ENCODE data around the gene SUGT1. TPM values are rescaled to one million over a fixed set of nuclear protein-coding genes. Genes with fewer than 3 reads are reported as not detected.
A peak's percentile ranks its signal among the peaks of the same experiment; 100 is the strongest.

The SUGT1 gene
- total RNA-seq, 3 donors from 2014 or later = 24.6 to 40.8 (median 29.1) TPM

- no peak within 1 kb of the TSS for H3K27ac ChIP-seq
- no peaks in the 10 kb centered on the region for H3K27me3 ChIP-seq
- intact Hi-C loops (cut with DNase I; ENCODE audit: low total_unique reads) = loop anchor here (5.0 kb wide), 1 partner anchor 250 kb away; no protein-coding TSS in a partner anchor
- H3K4me1 ChIP-seq = no peaks in the 10 kb centered on the region
- no peaks in the 10 kb centered on the region for H3K36me3 ChIP-seq
- TF ChIP-seq, protein P1, sequence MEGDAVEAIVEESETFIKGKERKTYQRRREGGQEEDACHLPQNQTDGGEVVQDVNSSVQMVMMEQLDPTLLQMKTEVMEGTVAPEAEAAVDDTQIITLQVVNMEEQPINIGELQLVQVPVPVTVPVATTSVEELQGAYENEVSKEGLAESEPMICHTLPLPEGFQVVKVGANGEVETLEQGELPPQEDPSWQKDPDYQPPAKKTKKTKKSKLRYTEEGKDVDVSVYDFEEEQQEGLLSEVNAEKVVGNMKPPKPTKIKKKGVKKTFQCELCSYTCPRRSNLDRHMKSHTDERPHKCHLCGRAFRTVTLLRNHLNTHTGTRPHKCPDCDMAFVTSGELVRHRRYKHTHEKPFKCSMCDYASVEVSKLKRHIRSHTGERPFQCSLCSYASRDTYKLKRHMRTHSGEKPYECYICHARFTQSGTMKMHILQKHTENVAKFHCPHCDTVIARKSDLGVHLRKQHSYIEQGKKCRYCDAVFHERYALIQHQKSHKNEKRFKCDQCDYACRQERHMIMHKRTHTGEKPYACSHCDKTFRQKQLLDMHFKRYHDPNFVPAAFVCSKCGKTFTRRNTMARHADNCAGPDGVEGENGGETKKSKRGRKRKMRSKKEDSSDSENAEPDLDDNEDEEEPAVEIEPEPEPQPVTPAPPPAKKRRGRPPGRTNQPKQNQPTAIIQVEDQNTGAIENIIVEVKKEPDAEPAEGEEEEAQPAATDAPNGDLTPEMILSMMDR (IDR thresholded peaks at IDR 0.05) = no peak
- TF ChIP-seq POLR2AphosphoS5 (IDR thresholded peaks at IDR 0.05) (no peak), POLR2A (IDR thresholded peaks at IDR 0.05) (no peak)
- no peak within 1 kb of the TSS for H3K4me3 ChIP-seq
- DNase-seq (ENCODE audit: low spot score in 2 of 2) = no peak
- no peaks in the 10 kb centered on the region for H3K9me3 ChIP-seq
Observed at GRCh38 chr13:52642131-52642530, 10.5 kb upstream of the SUGT1 start, which contains the start of gene HNRNPA1L2. Gene HNRNPA1L2, plus strand, starts transcription at chr13:52642431. Its CDS starts 62 bp downstream, at chr13:52642493.

GRCh38 chr13:52644108-52644507, 8.5 kb upstream of the SUGT1 start:
- DNase-seq (ENCODE audit: low spot score in 2 of 2) = no peak
- intact Hi-C loops (cut with DNase I; ENCODE audit: low total_unique reads) = loop anchor here (5.0 kb wide), 1 partner anchor 252 kb away; no protein-coding TSS in a partner anchor
- Histone ChIP-seq H3K27ac (no peak overlapping the region), H3K36me3 (no peaks in the 10 kb centered on the region), H3K9me3 (no peaks in the 10 kb centered on the region), H3K4me1 (no peaks in the 10 kb centered on the region), H3K27me3 (no peaks in the 10 kb centered on the region), H3K4me3 (no peak overlapping the region)
- no peak for TF ChIP-seq POLR2AphosphoS5 (IDR thresholded peaks at IDR 0.05)
- no peak for TF ChIP-seq POLR2A (IDR thresholded peaks at IDR 0.05)
- TF ChIP-seq, protein P1 (IDR thresholded peaks at IDR 0.05) = no peak

DNA sequence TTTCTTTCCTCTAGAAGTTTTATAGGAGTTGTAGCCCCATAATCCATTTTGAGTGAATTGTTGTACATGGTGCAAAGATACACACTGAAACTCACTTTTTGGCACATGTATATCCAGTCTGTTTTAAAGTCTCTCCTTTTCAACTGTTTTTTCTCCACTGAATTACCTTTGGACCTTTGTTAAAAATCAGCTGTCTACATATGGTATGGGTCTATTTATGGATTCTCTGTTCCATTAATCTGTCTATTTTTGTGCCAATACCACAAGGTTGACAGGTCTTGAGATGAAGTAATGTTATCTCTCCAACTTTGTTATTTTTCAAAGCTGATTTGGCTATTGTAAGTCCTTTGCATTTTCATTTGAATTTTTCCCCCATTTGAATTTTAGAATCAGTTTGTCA, 5.7 kb upstream of the SUGT1 start:
- H3K4me1 ChIP-seq = peaks cover 0 to 5% of the 10 kb centered on the region in 2 donors
- DNase-seq (ENCODE audit: low spot score in 2 of 2) = no peak
- H3K27ac ChIP-seq = no peak overlapping the region
- no peaks in the 10 kb centered on the region for H3K27me3 ChIP-seq
- no peak overlapping the region for H3K4me3 ChIP-seq
- TF ChIP-seq POLR2AphosphoS5 (IDR thresholded peaks at IDR 0.05) (no peak), POLR2A (IDR thresholded peaks at IDR 0.05) (no peak)
- TF ChIP-seq, protein P1 (IDR thresholded peaks at IDR 0.05) = no peak
- intact Hi-C loops (cut with DNase I; ENCODE audit: low total_unique reads) = no loop called here
- no peaks in the 10 kb centered on the region for H3K9me3 ChIP-seq
- no peaks in the 10 kb centered on the region for H3K36me3 ChIP-seq

GRCh38 chr13:52650731-52651130, 1.9 kb upstream of the SUGT1 start:
- Histone ChIP-seq H3K4me3 (peak overlapping the region in 1 of 3 donors; percentile 69), H3K27ac (no peak overlapping the region), H3K9me3 (no peaks in the 10 kb centered on the region), H3K27me3 (no peaks in the 10 kb centered on the region), H3K4me1 (peaks cover 0 to 5% of the 10 kb centered on the region in 2 donors), H3K36me3 (no peaks in the 10 kb centered on the region)
- TF ChIP-seq POLR2AphosphoS5 (IDR thresholded peaks at IDR 0.05) (no peak), POLR2A (IDR thresholded peaks at IDR 0.05) (no peak)
- TF ChIP-seq, protein P1 (IDR thresholded peaks at IDR 0.05) = no peak
- DNase-seq (ENCODE audit: low spot score in 2 of 2) = no peak
- intact Hi-C loops (cut with DNase I; ENCODE audit: low total_unique reads) = no loop called here

- H3K36me3 ChIP-seq = no peaks in the 10 kb centered on the region
- peaks cover 0 to 5% of the 10 kb centered on the region in 2 donors for H3K4me1 ChIP-seq
- H3K27me3 ChIP-seq = no peaks in the 10 kb centered on the region
- H3K4me3 ChIP-seq = peak overlapping the region; percentile 69 to 81 (median 78)
- DNase-seq (ENCODE audit: low spot score in 2 of 2) = no peak
- no peaks in the 10 kb centered on the region for H3K9me3 ChIP-seq
- intact Hi-C loops (cut with DNase I; ENCODE audit: low total_unique reads) = no loop called here
- H3K27ac ChIP-seq = peak overlapping the region; percentile 96 to 99
- TF ChIP-seq, protein P1 (IDR thresholded peaks at IDR 0.05) = no peak
- TF ChIP-seq POLR2AphosphoS5 (IDR thresholded peaks at IDR 0.05) (no peak), POLR2A (IDR thresholded peaks at IDR 0.05) (no peak)
Observed at GRCh38 chr13:52651897-52652195, 790 bp upstream of the SUGT1 start.
